ENCODE data around the gene TMCO1.
"Not testable (repeated sequence)": the region's sequence is repeated elsewhere in the genome, so short reads cannot be mapped to it uniquely, and the experiment has no call there.

Gene TMCO1

GRCh38 chr1:165744913-165745312, 23.8 kb downstream of the TMCO1 start:
- not testable (repeated sequence) for DNase-seq

GRCh38 chr1:165742194-165742593, 26.5 kb downstream of the TMCO1 start:
- DNase-seq: no peak

- no peak for DNase-seq
Measured at GRCh38 chr1:165738794-165739193, 29.9 kb downstream of the TMCO1 start.

DNA sequence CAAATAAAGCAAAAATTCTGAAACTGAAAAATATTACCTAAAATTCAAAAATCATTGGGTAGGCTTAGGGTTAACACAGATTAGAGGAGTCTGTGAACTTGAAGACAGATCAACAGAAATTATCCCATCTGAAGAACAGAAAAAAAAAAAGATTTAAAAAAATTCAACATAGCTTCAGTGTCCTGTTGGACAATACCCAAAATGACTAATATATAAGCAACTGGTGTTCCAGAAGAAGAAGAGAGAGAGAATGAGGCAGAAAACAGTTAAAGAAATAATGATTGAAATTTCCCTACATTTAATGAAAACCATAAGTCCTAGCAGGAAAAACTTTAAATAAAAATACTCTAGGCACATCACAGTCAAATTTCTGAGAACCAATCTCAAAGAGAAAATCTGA, 31.5 kb downstream of the TMCO1 start:
- no peak for DNase-seq

- no peak for DNase-seq
Measured at GRCh38 chr1:165734906-165735305, 33.8 kb downstream of the TMCO1 start.

DNA sequence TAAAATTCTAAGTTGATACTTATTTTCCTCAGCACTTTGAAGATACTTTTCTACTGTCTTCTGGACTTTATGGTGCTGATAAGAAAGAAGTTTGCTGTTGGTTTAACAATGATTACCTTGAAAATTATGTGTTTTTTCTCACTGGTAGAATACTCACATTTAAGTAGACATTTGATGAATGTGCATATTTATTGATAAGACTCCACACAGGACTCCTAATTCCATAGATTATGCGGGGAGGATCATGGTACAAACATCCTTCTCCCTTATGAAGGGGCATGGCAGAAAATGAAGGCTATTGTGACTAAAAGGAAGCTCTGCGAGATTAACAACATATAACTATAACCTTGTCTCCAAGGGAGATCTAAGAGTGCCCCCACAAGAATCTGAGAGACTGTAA, 41.8 kb downstream of the TMCO1 start:
- no peak for DNase-seq

GRCh38 chr1:165726169-165726568, 42.5 kb downstream of the TMCO1 start:
- DNase-seq: no peak

GRCh38 chr1:165717918-165718515, 50.7 kb downstream of the TMCO1 start:
- no peak for DNase-seq

DNA sequence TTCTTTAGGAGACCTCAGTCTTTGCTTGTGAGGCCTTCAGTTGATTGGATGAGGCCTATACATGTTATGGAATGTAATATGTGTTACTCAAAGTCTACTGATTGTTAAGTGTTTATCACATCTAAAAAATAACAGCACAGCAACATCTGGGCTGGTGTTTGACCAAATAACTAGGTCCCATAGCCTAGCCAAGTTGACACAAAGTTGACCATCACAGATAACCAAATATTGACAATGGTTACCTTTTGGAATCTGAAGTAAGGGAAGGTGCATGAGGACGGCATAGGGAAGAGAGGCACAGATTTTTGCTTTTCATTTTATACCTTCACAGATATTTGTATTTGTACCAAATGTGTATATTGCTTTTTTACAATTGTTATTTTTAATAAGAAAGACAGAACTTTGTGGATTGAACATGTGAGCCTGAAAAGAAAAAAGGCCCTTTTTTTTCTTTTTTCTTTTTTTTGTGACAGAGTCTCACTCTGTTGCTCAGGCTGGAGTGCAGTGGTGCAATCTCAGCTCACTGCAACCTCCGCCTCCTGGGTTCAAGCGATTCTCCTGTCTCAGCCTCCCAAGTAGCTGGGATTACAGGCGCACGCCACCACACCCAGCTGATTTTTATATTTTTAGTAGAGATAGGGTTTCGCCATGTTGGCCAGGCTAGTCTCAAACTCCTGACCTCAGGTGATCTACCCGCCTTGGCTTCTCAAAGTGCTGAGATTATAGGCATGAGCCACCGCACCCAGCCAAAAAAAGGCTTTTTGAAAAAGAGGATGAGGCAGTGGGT, 52.2 kb downstream of the TMCO1 start:
- DNase-seq: not testable (repeated sequence)

GRCh38 chr1:165712764-165713163, 55.9 kb downstream of the TMCO1 start:
- no peak for DNase-seq

GRCh38 chr1:165707984-165708706, 60.5 kb downstream of the TMCO1 start:
- no peak for DNase-seq

- no peak for DNase-seq
Measured at GRCh38 chr1:165703648-165704047, 65.0 kb downstream of the TMCO1 start.

GRCh38 chr1:165701922-165702321, 66.7 kb downstream of the TMCO1 start:
- not testable (repeated sequence) for DNase-seq

GRCh38 chr1:165699577-165699976, 69.1 kb downstream of the TMCO1 start:
- DNase-seq: no peak

GRCh38 chr1:165698761-165699052, 70.0 kb downstream of the TMCO1 start:
- no peak for DNase-seq

GRCh38 chr1:165697881-165698760, 70.5 kb downstream of the TMCO1 start, which contains the start of gene ALDH9A1:
Gene ALDH9A1 (minus strand): TSS chr1:165698562. CDS start chr1:165698558, 4 bp downstream.
- peak; percentile 83 for DNase-seq

GRCh38 chr1:165697491-165697880, 71.2 kb downstream of the TMCO1 start:
- no peak for DNase-seq

DNA sequence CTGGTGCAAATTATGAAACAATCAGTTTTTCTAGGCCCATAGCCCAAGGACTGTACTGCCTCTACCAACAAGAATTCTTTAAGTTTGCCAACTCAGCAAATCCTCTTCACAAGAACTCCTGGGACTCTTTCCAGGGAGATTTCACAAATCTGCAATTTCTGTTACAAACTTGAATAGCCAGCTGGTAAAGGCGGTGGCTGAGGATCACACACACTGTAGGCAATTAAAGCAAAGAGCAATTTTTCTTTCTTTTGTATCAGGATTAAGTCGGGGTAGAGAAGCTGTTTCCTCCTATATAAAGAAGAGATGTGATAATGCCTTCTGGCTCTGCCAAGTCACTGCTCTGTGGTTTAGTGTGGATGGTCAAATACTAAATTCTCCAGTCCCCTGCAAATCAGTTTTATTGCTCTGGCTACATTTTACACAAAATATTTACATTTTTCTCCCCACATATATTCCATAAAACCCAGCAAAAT, 72.0 kb downstream of the TMCO1 start:
- no peak for DNase-seq

GRCh38 chr1:165695031-165695430, 73.6 kb downstream of the TMCO1 start:
- no peak for DNase-seq

- DNase-seq: no peak
Measured at GRCh38 chr1:165688046-165688445, 80.6 kb downstream of the TMCO1 start.

- DNase-seq: no peak
Measured at GRCh38 chr1:165686971-165687433, 81.7 kb downstream of the TMCO1 start.

DNA sequence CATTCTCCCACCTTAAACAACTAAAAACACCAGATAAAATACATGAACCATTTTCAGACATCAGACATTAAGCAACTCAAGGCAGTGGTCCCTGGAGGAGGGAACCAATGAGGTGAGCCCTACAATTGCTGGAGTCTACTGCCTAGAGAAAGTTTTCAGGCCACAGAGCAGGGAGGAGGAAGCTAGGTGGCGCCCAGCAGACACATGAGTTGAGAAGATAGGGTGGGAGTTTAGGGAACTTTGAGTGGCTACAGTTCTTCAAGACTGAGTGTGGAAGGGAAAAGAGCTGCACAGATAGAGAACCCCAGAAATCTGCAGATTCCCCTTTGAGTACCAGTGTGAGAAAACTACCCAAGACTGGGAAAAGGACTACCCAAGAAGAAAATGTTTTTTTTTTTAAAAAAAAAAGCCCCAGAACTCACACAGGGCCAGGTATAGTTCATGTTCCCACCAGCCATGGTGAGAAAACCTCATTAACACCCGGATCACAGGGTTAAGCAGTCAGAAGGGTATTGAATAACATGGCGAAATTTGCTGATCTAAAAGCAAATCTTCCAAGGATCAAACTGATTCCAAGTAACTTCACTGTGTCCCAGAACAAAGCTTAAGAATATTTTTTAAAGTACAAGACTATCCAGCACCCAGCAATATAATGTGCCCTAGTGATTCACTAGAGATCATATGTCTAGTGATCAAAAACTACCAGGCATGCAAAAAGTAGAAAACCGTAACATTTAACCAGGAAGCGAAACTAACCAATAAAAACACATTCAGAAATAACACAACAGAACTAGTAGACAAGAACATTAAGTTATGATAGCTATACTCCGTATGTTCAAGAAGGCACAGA, 82.3 kb downstream of the TMCO1 start:
- no peak for DNase-seq
